Frontal cortex (tissue), 4 donors: ENCODE measurements around the gene CCNL2. TPM values are rescaled to one million over a fixed set of nuclear protein-coding genes. Genes with fewer than 3 reads are reported as not detected.

Source experiments
- DNase-seq, 2 donors: peaks; one replicate each; pipeline ENCODE4 v3.0.0; 2012; ENCODE audit warnings: low spot score in 2 of 2
- FAIRE-seq: peaks from 2 replicates; lab custom pipeline; 2012; peaks lifted over from hg19 to GRCh38; lab: Jason Lieb, UNC
- total RNA-seq: library from RNA; depleted of rRNA; stranded (reverse); fragments of >200 nt; gene quantifications from one replicate; pipeline ENCODE4 v1.2.3, GENCODE V29; 2014
- donor health status: control.
- donor health status: control.
- donor health status: control.

The CCNL2 gene
- total RNA-seq, 1 donor from 2014 or later = 84.0 TPM

DNA sequence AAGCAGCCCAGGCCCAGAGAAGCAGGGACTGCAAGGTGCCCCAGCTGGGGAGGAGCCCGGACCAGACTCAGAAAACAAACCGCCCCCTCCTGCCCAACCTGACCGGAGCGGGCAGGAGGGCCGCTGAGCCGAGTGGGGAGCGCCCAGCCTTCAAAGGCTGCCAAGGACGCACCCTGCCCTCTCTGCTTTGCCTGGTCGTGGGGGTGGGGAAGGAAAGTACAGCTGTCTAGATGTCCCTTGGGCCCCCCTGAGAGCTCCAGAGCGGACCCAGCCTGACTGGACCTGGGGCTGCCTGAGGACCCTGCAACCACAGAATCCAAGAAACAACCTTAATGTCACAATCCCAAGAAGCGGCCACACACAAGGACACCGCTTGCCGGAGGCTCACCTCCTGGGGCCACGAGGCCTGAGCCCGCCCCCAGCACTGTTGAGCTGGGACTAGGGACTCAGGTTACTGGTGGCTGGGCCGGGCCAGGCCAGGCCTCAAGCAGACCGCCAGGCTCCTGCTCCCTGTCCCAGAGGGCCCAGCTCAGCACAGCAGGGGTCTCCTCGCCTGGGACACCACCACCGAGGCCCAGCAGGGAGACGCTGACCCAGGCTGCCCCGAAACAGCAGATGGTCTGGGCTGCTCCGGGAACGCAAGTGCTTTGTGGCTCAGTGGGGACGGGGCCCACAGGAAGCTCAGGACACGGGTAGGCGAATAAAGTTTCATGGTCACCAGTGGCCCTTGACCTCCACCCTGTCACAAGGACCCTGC lies 51.3 kb downstream of the CCNL2 start:
- DNase-seq (no peak), FAIRE-seq (no peak)

DNA sequence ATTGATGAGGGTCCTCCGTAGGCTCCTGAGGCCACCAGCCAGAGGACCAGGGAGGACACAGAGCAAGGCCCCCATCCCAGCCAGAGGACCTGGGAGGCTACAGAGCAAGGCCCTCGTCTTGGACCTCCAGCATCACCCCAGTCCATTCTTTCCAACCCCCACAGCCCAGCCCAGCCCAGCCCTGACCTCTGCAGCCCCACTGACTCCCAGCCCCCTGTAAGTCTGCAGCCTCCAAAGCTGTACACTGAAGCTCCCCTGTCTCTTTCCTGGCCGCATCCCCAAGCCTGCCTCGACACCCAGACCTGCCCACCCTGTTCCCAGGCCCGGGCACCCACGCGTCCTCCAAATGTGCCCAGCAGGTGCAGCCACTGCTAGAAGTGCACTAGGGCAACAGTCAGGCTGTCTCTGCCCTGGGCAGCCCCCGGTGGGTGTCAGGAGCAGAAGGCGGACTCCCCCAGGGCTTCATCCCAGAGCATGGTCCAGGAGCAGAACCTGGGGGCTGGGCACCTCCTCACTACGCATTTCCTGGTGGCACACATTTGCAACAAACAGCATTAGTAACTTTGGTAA lies 52.0 kb downstream of the CCNL2 start:
- FAIRE-seq (no peak), DNase-seq (no peak)

DNA sequence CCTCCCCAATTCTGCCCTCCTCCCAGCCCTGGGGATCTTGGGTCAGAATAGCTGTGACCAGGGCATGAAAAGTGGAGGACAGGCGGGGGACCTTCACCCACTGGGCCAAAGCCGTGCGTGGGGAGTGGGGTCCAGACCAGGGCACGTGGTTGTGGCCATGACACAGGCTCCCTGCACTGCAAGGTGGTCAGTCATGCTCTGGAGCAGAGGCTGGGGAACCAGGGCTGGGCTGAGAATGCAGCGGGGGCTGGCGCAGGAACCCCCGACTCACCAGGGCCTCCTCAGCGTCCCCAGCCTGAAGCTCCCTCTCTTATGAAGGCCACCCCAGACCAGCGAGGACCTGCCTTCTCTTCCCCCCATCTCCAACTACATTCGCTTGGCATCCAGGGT lies 52.6 kb downstream of the CCNL2 start:
- DNase-seq (no peak), FAIRE-seq (no peak)

DNA sequence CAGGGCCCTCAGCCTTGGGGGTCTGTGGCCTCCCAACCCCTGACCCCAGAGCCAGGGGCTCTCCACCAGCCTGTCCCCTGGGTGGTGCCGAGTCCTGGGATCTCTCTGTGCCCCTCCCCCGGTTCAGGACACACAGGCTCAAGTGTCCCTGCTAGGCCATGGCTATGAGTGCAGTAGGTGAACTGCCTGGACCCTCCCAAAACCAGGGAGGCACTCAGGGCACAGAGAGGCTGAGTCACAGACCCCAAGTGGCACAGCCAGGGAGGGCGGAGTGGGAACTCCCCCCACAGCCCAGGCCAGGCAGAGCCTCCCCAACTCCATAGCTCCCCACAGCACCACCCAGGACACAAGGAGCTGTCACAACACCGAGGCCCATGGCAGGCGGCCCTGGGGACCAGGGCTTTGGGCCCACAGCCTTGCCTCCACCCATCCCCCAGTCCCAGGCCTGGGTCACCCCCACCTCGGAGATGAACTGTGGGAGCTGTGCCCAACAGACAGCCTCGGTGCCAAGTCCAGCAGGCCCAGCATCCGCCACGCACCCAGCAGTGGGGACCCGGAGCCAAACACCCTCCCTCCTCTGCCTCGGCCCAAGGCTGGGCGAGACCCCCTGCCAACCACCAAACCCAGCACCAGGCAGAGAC lies 53.2 kb downstream of the CCNL2 start:
- FAIRE-seq = no peak

DNA sequence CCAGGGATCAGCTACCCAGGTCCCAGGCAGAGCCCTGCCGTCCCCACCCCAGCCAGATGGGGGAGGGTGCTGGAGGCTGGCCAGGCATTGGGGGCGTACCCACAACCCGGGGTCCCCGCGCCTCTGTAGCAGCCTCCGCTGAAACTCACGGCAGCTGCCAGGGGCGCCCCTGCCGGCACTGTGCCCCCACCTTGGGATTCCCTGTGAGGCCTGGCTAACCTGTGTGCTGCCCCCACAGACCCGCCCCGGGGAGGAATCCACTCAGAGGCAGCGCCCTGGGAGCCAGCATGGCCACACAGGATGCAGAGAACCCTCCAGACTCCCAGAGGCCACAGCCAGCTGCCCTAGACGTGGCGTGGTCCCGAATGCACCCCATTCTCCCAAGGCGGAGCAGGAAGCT lies 53.8 kb downstream of the CCNL2 start:
- no peak for DNase-seq
- FAIRE-seq = no peak

More for the DNA sequence above, 53.2 kb downstream of the CCNL2 start:
- no peak for DNase-seq

DNA sequence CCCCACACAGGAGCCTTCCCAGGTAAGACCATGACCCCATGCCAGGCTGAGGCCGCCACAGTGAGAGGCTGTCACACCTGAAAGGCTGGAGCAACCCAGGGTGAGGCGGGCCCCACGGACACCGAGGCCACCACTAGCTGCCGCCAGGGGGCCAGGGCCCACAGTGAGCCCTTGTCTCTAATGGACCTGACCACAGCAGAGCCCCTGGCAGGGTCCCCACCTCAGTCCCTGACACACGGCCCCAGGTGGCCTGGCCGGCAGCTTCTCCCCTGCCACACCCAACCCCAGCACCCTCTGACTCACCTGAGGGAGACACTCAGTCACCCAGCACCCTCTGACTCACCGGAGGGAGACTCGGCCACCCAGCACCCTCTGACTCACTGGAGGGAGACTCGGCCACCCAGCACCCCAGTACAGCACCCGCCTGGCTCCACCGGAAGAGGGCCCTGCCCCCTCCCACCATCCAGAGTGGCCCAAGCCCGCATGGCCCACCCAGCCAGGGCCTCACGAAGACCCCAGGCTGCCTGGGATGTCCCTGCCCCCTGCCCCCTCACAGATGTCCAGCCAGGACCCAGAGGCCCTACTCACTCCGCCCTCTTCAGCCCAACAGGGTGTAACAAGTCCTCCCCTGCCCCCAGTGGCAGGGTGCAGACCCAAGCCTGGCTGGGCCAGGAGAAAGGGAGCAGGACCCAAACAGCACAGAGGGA lies 54.3 kb downstream of the CCNL2 start:
- DNase-seq (no peak), FAIRE-seq (no peak)

DNA sequence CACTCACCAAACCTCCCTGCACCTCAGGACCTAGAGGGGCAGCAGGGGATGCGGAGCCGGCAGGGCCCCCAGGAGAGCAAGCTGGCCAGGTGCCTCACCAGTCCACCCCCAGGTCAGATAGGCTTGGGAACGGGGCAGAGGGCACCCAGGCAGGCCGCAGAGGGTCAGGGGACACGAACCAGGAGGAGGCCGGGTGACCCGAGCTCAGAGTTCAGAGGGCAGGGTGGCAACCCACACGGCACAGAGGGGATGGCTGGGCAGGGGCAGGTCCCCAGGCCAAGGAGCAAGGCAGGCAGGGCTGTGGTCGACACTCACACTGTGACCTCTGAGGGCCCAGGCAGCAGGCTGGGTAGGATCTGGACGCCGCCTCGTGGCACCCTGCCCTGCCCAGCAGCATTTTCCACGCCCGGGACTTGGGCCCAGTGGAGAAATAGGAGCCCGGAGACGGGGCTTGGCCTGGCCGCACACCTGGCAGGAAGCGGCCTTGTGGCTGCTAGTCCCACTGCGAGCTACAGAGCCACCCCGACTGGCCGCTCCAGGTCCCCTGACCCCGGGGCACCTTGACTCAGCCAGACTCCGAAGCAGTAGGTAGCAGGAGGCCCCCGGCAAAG lies 55.2 kb downstream of the CCNL2 start:
- DNase-seq = no peak
- no peak for FAIRE-seq

DNA sequence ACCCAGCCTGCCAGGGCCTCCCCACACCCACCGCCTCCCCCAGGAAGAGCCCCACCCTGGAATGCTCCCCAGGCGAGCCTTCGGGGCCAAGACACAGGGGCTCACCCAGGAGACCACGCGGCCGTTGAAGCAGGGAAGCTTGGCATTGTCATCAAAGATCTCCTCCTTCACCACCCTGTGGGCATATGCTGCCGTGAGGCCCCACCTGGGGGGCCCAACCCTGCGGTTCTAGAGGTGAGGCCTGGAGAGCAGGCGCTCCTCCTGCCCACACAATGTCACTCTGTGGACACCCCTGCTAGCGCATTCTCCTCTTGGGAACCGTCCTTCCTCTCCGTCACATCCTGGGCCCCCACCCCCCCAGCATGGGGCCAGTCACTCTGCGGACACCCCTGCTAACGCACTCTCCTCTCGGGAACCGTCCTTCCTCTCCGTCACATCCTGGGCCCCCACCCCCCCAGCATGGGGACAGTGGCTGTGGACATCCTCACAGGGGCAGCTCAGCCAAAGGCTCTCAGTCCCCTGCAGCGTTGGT lies 56.5 kb downstream of the CCNL2 start:
- FAIRE-seq = no peak

DNA sequence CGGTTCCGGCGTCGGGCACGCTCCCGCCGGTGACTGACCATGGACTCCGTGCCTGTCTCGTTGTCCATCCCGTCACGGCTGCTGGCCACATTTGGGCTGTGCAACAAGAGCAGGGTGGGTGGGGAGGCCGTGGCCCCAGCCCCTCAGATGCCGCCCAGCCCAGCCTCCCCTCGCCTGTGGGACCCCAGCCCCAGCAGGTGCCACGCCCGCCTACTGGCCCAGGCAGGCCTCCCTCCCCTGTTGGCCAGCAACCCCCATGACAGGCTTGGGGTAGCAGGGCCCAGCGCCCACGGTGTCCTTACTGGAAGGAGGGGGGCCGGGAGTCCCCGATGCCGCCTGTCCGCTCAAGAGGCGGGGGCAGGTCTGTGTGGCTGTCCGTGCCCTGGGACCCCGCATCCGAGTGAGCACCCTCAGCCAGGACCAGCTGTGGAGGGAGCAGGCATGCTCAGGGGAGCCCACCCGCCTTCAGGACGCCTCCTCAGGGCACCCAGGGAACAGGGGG lies 57.0 kb downstream of the CCNL2 start:
- FAIRE-seq (no peak), DNase-seq (no peak)

More for the DNA sequence above, 56.5 kb downstream of the CCNL2 start:
- DNase-seq = no peak

DNA sequence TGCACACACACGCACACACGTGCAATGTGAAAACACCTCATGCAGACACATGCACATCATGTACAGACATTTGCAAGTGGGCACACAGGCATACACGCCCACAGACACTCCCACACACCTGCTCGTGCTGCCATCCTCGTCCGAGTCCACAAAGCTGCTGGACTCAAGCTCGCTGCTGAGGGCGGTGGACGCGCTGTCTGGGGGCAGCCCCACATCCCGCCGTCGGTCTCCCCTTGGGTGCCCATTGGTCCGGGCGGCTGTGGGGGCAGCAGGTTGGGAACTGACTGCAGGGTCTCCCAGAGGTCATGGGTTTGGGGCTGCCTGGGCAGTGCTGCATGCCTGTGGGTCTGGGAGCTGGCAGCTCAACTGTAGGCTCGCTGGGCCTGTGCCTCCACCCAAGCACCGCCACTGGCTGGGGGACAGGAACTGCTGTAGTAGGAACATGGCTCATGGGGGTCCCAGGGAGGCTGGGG lies 57.5 kb downstream of the CCNL2 start:
- DNase-seq (no peak), FAIRE-seq (no peak)

DNA sequence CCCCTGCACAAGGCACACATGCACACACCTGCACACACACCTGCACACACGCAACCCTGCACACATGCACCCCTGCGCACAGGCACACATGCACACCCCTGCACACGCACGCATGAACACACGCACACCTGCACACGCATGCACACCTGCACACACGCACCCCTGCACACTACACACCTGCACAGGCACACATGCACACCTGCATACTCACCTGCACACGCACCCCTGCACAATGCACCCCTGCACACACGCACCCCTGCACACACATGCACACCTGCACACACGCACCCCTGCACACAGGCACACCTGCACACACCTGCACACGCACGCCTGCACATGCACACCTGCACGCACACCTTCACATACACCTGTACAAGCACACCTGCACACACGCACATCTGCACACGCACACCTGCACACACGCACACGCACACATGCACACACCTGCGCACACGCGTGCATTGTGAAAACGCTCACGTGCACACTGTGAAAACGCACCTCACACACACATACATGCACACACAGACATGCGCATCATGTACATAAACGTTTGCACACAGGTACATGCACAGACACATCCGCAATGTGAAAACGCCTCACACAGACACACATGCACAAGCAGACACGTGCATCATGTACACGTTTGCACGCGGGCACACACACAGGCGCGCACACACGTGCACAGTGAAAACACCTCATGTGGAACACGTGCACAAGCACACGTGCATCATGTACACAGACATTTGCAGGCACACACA lies 58.2 kb downstream of the CCNL2 start:
- DNase-seq = no peak
- FAIRE-seq = no peak

DNA sequence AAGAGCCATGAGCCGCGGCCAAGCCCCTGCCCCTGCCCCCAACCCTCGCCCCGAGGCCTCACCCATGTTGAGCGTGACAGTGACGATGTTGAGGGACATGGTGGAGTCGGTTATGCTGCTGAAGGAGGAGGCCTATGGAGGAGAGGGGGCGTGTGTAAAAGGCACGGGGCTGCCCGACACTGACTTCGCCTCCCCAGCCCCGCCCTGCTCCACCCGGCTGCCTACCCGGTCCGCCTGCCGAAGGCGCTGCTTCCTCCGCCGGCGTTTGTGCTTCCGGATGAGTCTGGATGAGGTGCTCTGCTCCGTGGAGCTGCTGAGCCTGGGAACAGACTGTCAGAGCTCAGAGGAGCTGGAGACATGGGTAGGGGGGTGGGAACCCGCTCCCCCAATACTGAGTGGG lies 59.0 kb downstream of the CCNL2 start:
- no peak for DNase-seq
- no peak for FAIRE-seq

DNA sequence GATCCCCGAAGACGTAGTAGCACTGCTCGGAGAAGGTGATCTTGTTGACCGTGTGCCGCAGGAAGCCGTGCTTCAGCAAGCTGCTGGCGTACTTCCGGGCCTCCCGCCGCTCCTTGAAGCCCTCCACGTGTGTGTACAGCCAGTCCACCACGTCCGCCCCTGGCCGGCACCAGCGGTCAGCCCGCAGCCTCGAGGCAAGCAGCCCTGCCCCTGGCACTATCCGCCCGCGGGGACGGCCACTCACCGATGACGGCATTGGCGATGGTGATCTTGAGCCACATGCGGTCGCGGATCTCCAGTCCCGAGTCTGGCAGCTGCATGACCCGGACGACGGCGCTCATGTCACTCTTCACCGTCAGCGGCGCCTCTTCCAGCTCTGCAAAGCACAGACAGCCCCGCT lies 60.9 kb downstream of the CCNL2 start:
- DNase-seq = no peak
- no peak for FAIRE-seq

DNA sequence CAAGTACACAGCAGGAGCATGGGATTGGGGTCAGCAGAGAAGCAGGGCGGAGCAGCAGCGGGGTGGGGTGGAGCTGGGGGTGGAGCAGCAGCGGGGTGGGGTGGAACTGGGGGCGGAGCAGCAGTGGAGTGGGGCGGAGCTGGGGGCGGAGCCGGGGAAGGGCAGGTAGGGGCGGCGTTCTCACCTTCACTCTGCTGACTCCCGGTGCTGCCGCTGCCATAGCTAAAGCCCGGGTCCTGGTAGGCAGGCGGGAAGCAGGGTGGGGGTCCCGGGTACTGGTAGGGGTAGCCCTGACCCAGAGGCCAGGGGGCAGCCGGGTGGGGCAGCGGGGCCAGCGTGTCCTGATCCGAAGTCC lies 61.4 kb downstream of the CCNL2 start:
- FAIRE-seq (no peak), DNase-seq (no peak)

DNA sequence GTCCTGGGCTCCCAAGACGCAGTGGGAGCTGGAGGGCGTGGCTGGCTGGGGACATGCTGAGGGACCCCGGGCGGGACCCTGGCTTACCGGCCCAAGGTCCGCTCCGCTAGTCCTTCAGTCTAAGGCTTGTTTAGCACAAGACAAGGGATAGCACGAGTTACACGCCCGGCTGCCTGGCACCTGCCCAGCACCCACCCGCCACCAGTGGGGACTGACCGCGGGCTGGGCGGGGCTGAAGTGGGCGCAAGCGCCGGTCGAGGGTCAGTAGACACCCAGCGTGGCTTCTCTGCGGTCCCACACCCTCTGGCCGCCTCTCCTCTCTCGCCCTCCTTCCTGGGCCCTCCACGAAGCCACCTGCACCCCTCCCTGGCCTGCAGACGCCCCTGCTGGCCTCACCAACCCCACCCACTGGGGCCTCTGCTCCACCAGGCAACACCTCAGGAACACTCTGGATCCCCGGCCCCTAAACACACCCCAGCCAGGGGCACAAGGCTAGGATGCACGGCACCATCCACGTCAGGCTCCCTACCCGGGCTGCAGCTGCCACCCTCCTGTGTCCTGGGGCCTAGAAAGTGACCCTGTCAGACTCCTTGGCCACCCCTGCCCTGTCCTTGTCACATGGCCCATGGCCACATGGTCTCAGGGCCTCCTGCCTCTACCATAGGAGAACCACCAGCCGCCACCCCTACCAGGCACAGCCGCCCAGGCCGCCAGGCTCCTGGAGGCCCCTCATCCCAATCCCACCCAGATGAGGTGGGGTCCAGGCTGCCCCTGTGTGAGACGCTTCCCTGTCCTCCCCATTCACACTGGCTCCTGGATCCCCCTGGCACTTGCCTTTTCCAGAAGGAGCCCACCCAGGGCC lies 62.0 kb downstream of the CCNL2 start:
- FAIRE-seq (no peak), DNase-seq (no peak)

DNA sequence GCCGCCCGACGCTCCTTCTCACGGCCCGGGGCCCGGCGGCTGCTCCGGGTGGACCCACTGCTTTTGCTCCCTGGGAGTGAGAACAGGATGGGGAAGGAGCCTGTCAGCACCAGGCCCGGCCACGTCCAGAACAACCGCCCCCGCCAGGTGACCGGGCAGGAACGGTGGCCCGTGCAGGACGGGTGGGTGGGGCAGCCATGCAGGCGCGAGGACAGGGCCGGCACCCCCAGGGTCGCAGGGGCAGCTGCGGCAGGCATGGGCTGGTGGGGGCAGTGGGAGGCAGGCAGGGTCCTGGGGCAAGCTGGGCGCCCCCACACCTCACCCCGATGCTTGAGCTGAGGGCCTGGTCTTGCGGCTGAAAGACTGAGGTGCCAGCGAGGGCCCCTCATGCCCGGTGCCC lies 62.7 kb downstream of the CCNL2 start:
- FAIRE-seq = no peak
- DNase-seq = no peak

DNA sequence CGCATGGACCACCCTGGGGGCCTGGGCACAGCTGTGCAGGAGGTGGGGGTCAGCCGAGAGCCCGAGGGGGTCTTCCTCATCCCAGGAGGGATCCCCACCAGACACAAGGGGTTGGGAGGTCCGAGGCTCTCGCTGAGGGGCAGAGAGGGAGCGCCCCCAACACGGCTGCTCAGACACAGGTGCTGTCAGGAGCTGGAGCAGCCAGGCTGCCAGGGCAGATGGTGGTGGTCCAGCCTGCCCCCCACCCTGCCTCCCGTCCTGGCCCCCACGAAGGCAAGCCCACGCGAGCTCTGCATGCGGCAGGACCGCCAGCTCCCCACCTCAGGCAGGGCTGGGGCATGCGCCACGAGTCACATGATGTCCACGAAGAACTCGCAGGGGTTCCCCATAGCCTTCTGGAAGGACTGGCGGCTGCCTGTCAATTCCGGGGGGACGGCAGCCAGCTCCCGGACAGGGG lies 63.3 kb downstream of the CCNL2 start:
- no peak for FAIRE-seq

More for the DNA sequence above, 63.3 kb downstream of the CCNL2 start:
- DNase-seq = no peak
